SU-DHL-6 (cell line): ENCODE results near the gene NKAIN1.
"Not testable (repeated sequence)": the region's sequence is repeated elsewhere in the genome, so short reads cannot be mapped to it uniquely, and the experiment has no call there.

Experiments used
- H2AFZ ChIP-seq: fragments of 200-600 bp; sonication (generic); 2 replicates; pipeline ENCODE4 v1.6.1; 2014; ENCODE audit warnings: low read depth, mild to moderate bottlenecking, moderate library complexity, mixed read lengths, antibody characterized with exemption, low read length; ENCODE audit not compliant: severe bottlenecking
- H3F3A ChIP-seq: fragments of 200-600 bp; shearing (Covaris generic); 2 replicates; pipeline ENCODE4 v1.6.0; 2016; ENCODE audit warnings: antibody characterized with exemption, mild to moderate bottlenecking; ENCODE audit not compliant: insufficient read depth
- H3K27ac ChIP-seq: fragments of 200-600 bp; sonication (generic); 2 replicates; pipeline ENCODE4 v1.5.1; 2016; ENCODE audit warnings: low read depth, mild to moderate bottlenecking, low read length, moderate library complexity, mixed read lengths
- H3K27me3 ChIP-seq: fragments of 200-600 bp; sonication (generic), shearing (Covaris generic); 2 replicates; pipeline ENCODE4 v1.6.0; 2014; ENCODE audit warnings: mild to moderate bottlenecking, low read length
- H3K36me3 ChIP-seq: fragments of 200-600 bp; sonication (generic); 2 replicates; pipeline ENCODE4 v1.6.1; 2014; ENCODE audit warnings: mild to moderate bottlenecking, low read length, mixed read lengths
- H3K4me2 ChIP-seq: fragments of 300-600, 200-600 bp; shearing (Covaris generic), sonication (generic); 2 replicates; pipeline ENCODE4 v1.6.0; 2014; ENCODE audit warnings: low read length, low read depth, mild to moderate bottlenecking; ENCODE audit not compliant: poor library complexity, severe bottlenecking
- H3K4me3 ChIP-seq: fragments of 200-600 bp; sonication (generic); 2 replicates; pipeline ENCODE4 v1.5.1; 2014; ENCODE audit warnings: antibody characterized with exemption, low read length, mild to moderate bottlenecking, mixed read lengths; ENCODE audit not compliant: insufficient read depth, poor library complexity, severe bottlenecking
- H3K79me2 ChIP-seq: fragments of 200-600 bp; sonication (generic); 2 replicates; pipeline ENCODE4 v1.6.1; 2014; ENCODE audit warnings: mild to moderate bottlenecking, low read length, moderate library complexity; ENCODE audit not compliant: insufficient read depth
- H3K9ac ChIP-seq: fragments of 200-600 bp; sonication (generic); 2 replicates; pipeline ENCODE4 v1.7.0; 2014; ENCODE audit warnings: mild to moderate bottlenecking, low read length
- H3K9me2 ChIP-seq: fragments of 200-600 bp; sonication (generic); replicated peaks from 2 replicates; pipeline ENCODE4 v1.6.1; 2014; ENCODE audit warnings: low read length; ENCODE audit not compliant: insufficient read depth
- H3K9me3 ChIP-seq: fragments of 200-600 bp; sonication (generic); 2 replicates; pipeline ENCODE4 v1.6.1; 2014; ENCODE audit warnings: low read length, mixed read lengths; ENCODE audit not compliant: insufficient read depth
- H4K20me1 ChIP-seq: fragments of 200-600 bp; sonication (generic); 2 replicates; pipeline ENCODE4 v1.6.1; 2014; ENCODE audit warnings: low read depth, mild to moderate bottlenecking, antibody characterized with exemption, low read length, moderate library complexity, mixed read lengths
- CTCF ChIP-seq: fragments of 200-600 bp; sonication (generic); IDR thresholded peaks from one replicate; pipeline ENCODE4 v1.5.1; 2017; ENCODE audit warnings: antibody characterized with exemption, mild to moderate bottlenecking, low read length, moderate library complexity; ENCODE audit not compliant: insufficient read depth, poor library complexity, severe bottlenecking
- EZH2phosphoT487 ChIP-seq: fragments of 200-600 bp; sonication (generic), shearing (Covaris generic); conservative IDR thresholded peaks from 2 replicates; pipeline ENCODE4 v1.6.1; 2018; ENCODE audit warnings: mild to moderate bottlenecking, antibody characterized with exemption, low read length, moderate library complexity, mixed read lengths

Gene NKAIN1

GRCh38 chr1:31198150-31198549, 41.5 kb downstream of the NKAIN1 start:
- no peak overlapping the region for H3K4me3 ChIP-seq
- no peak overlapping the region for H3K4me2 ChIP-seq
- no peaks in the 10 kb centered on the region for H3F3A ChIP-seq
- TF ChIP-seq EZH2phosphoT487 (no peak), CTCF (no peak)
- no peaks in the 10 kb centered on the region for H3K9me3 ChIP-seq
- H3K9ac ChIP-seq = no peak overlapping the region
- H3K27me3 ChIP-seq = no peaks in the 10 kb centered on the region
- no peak overlapping the region for H2AFZ ChIP-seq
- no peaks in the 10 kb centered on the region for H3K36me3 ChIP-seq
- no peaks in the 10 kb centered on the region for H3K9me2 ChIP-seq
- H3K27ac ChIP-seq = no peak overlapping the region
- no peaks in the 10 kb centered on the region for H4K20me1 ChIP-seq
- H3K79me2 ChIP-seq = no peaks in the 10 kb centered on the region

- Histone ChIP-seq H3K9me2 (no peaks in the 10 kb centered on the region), H3K9ac (no peak overlapping the region), H3K79me2 (no peaks in the 10 kb centered on the region), H3F3A (no peaks in the 10 kb centered on the region), H3K9me3 (no peaks in the 10 kb centered on the region), H4K20me1 (no peaks in the 10 kb centered on the region), H3K27me3 (no peaks in the 10 kb centered on the region), H3K4me3 (no peak overlapping the region), H3K36me3 (no peaks in the 10 kb centered on the region), H3K27ac (no peak overlapping the region), H2AFZ (no peak overlapping the region), H3K4me2 (no peak overlapping the region)
- no peak for TF ChIP-seq EZH2phosphoT487
- TF ChIP-seq CTCF = no peak
These were observed 43.0 kb downstream of the NKAIN1 start for GRCh38 chr1:31196685-31197084.

GRCh38 chr1:31195267-31195666, 44.4 kb downstream of the NKAIN1 start:
- not testable (repeated sequence) for H3K36me3 ChIP-seq, H3K9me3 ChIP-seq, H3K9me2 ChIP-seq, H2AFZ ChIP-seq, H4K20me1 ChIP-seq, H3K79me2 ChIP-seq, H3K27me3 ChIP-seq, H3K27ac ChIP-seq, H3K4me2 ChIP-seq, H3K4me3 ChIP-seq, H3K9ac ChIP-seq, H3F3A ChIP-seq

GRCh38 chr1:31193729-31194128, 46.0 kb downstream of the NKAIN1 start:
- Histone ChIP-seq H3K27ac (no peak overlapping the region), H3K36me3 (no peaks in the 10 kb centered on the region), H3K4me3 (no peak overlapping the region), H3K9me3 (no peaks in the 10 kb centered on the region), H3K9ac (no peak overlapping the region), H4K20me1 (no peaks in the 10 kb centered on the region), H3K79me2 (no peaks in the 10 kb centered on the region), H3K4me2 (no peak overlapping the region), H3F3A (no peaks in the 10 kb centered on the region), H3K27me3 (no peaks in the 10 kb centered on the region), H2AFZ (no peak overlapping the region), H3K9me2 (no peaks in the 10 kb centered on the region)
- TF ChIP-seq CTCF (no peak), EZH2phosphoT487 (no peak)
